HG02870 (cell line): Measurements from ENCODE around the gene TPO.
"Not testable (repeated sequence)": the region's sequence is repeated elsewhere in the genome, so short reads cannot be mapped to it uniquely, and the experiment has no call there.

Source experiments
- ATAC-seq: cut with Tn5 transposase; IDR thresholded peaks from one replicate; pipeline ENCODE4 v1.9.1; 2021; ENCODE audit warnings: mild to moderate bottlenecking, moderate library complexity; ENCODE audit not compliant: unreplicated experiment

Gene TPO

GRCh38 chr2:1482253-1482675 lies 69.0 kb downstream of the TPO start:
- no peak for ATAC-seq

DNA sequence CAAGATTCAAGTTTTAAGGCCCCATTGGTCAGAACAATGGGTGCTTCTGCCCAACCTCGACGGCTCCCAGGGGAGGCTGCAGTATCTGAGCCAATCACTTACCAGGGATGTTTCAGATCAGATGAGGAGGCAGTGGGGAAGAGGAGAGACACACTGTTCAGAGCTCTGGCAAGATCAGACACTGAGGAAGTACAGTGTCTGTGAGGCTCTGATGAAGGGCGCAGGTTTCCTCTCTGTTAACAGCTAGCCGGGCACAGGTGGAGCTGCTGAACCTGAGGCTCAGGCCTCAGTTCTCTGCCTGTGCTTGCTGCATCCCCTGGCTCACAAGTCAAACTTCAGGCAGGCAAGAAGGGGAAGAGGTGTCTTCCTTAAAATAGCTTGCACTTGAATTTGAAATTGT lies 69.7 kb downstream of the TPO start:
- ATAC-seq = no peak

- no peak for ATAC-seq
Measured at GRCh38 chr2:1483551-1483950, 70.3 kb downstream of the TPO start.

- no peak for ATAC-seq
Measured at GRCh38 chr2:1484131-1484884, 71.0 kb downstream of the TPO start.

DNA sequence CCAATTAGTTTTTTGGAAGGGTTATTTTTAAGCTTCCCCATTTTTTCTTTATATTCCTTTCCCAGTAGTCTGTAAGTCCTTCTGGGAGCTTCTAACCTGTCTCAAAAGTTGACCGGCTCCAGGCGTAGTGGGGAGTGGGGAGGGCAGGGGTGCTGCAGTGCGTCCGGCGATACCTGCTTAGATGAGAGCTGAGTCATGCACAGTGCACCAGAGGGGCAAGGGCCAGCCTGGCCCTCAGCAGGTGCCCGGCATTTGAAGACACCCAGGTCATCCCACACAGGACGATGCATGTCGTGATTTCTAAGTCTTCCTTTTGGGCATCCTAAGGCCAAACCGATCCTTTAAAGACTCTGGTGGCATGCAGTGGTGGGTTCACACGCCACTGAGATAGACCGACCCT lies 73.4 kb downstream of the TPO start:
- ATAC-seq = no peak

DNA sequence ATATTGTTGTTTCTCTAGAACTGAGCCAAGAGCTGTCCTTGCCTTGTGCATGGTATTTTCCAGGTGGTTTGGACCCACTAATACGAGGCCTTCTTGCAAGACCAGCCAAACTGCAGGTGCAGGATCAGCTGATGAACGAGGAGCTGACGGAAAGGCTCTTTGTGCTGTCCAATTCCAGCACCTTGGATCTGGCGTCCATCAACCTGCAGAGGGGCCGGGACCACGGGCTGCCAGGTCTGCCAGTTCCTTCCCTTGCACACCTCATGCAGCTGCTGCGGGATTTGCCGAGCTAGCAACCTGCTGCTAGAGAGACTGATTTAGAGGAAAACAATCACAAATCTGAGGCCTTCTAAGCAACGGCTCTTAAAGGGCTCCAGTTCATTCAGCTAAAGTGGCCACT lies 74.5 kb downstream of the TPO start:
- no peak for ATAC-seq

DNA sequence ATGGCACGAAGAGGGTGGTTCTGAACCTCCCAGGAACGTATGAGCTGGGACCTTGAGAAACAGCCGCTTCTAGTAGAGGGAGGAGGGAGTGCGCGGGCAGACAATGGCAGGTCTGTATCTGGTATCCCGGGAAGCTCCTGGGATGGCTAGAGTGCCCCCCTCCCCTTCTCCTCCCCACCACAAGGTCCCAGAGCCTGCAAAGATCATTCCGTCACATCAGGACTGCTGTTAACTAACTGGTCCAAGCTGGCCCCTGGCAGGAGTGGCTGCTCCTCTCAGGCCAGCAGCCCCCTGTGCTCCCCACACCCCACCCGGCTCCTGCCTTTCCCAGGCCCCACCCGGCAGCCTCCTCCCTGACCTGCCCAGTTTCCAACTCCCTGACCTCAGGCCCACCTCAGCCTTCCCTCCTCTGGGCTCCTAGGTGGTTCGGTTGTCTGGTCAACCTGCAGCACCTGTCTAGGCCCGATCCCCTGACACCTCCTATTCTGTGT lies 75.0 kb downstream of the TPO start:
- no peak for ATAC-seq

GRCh38 chr2:1488851-1489250 lies 75.6 kb downstream of the TPO start:
- ATAC-seq = no peak

DNA sequence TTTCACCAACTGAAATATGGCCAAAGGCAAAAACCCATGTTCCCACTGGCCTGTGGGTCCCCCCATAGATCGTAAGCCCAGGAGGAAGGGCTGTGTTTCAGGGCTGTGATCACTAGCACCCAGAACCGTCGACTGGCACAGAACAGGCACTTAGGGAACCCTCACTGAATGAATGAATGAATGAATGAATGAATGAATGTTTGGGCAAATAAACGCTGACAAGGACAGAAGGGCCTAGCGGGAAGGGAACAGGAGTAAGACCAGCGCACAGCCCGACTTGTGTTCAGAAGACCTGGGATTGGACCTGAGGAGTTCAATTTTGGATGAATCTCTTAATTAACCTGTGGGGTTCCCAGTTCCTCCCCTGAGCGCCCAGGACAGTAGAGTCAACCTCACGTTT lies 76.2 kb downstream of the TPO start:
- no peak for ATAC-seq

DNA sequence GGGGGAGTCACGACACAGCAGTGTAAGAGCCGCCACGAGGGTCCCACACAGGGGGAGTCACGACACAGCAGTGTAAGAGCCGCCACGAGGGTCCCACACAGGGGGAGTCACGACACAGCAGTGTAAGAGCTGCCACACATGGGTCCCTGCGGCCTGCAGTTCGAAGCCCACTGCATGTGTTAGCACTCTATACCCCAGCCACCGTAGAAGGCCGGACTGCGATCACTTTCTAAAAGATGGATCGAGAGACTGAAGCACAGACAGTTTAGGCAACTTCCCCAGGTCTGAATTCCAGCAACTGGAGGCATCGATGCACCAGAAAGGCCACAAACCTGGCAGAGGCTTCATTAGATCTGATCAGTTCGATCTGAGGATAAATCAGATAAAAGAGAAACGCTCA lies 77.1 kb downstream of the TPO start:
- ATAC-seq = not testable (repeated sequence)

- ATAC-seq = no peak
Measured at GRCh38 chr2:1491751-1492150, 78.5 kb downstream of the TPO start.

DNA sequence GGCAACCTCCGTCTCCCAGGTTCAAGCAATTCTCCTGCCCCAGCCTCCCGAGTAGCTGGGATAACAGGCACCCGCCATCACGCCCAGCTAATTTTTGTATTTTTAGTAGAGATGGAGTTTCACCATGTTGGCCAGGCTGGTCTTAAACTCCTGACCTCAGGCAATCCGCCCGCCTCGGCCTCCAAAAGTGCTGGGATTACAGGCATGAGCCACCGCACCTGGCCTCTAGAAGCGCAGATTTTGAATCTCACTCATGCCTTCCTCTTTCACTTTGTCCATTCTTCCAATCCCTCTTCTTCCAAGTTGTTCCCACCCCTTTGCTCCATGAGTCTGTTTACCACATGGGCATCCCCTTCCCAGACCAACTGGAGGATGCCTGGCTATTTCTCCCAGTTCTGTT lies 79.0 kb downstream of the TPO start:
- not testable (repeated sequence) for ATAC-seq

DNA sequence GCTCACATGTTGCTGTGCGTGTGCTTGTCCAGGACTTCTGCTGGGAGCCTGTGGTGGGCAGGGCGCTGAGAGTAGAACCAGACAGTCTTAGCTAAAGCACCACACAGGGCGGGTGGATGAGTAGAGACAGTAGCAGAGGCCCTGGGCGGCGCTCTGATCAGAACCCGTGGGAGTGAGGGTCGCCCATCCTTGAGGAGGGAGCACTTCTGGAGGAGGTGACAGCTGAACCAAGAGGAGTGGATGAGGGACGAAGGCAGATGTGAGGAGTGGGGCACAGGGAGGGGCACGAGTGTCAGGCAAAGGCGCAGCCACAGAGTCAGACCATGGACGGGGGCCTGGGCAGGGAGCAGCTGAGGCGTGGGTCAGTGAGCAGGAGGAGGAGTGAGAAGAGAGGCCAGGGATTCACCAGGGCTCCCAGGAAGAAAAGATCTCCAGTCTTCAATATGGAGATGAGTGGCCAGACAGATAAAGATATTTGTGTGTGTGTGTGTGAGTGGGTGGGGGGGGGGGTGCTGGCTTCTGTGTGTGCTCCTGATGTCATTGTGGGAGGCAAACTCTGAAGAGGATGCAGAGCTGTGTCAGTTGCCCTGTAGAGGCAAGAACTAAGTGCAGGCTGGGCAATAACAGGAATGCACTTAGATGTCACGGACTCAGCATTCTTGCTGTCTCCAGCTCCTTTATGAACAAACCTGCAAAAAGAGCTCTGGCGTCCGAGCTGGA lies 79.6 kb downstream of the TPO start:
- ATAC-seq = no peak

DNA sequence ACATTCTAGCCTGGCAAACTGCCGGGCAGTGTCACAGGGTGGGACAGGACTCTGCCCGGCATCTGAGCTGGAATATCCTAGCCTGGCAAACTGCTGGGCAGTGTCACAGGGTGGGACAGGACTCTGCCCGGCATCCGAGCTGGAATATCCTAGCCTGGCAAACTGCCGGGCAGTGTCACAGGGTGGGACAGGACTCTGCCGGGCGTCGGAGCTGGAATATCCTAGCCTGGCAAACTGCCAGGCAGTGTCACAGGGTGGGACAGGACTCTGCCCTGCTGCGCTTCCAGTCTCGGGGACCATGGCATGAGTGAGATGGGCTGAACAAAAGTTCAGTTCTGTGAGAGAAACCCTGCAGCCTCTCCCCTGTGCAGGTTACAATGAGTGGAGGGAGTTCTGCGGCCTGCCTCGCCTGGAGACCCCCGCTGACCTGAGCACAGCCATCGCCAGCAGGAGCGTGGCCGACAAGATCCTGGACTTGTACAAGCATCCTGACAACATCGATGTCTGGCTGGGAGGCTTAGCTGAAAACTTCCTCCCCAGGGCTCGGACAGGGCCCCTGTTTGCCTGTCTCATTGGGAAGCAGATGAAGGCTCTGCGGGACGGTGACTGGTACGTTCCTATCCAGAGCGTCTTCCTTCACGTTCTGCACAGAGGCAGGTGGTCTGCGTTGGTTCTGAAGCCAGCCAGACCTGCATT lies 80.3 kb downstream of the TPO start:
- no peak for ATAC-seq

- ATAC-seq = no peak
Measured at GRCh38 chr2:1494257-1494656, 81.0 kb downstream of the TPO start.

DNA sequence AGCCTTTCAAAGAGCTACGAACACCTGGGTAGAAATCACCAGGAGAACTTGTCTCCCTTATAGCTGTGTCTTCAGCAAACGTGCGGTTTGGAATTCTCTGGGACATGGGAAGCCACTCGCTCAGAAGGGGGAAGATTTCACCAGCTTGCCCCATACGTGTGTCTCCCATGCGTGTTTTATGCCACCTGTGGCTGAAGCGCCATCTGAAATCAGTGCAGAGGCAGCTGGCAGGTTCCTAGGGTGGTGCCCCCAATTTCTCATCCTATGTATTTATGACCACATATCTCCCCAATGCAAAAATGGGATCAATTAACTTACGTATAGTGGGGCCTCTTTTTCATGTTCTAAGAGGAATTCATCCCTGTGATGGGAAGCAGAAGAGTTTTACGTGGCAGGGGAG lies 81.6 kb downstream of the TPO start:
- no peak for ATAC-seq

DNA sequence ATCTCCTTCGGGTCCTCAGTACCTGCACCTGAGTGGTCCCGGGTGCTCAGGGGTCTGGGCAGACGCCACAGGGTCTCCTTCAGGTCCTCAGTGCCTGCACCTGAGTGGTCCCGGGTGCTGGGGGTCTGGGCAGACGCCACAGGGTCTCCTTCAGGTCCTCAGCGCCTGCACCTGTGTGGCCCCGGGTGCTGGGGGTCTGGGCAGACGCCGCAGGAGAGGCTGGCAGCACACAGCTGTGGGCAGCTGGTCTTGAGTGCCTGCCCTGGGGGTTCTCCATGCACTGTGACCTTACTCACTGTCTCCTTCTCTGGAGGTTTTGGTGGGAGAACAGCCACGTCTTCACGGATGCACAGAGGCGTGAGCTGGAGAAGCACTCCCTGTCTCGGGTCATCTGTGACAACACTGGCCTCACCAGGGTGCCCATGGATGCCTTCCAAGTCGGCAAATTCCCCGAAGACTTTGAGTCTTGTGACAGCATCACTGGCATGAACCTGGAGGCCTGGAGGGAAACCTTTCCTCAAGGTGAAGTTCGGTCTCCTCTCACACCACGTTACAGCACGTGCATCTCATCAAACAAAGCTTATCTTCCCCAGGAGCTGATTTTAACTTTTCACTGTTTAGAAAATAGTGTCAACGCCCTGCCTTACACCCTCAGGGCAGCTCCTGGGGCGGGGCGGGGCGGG lies 82.6 kb downstream of the TPO start:
- ATAC-seq = no peak

DNA sequence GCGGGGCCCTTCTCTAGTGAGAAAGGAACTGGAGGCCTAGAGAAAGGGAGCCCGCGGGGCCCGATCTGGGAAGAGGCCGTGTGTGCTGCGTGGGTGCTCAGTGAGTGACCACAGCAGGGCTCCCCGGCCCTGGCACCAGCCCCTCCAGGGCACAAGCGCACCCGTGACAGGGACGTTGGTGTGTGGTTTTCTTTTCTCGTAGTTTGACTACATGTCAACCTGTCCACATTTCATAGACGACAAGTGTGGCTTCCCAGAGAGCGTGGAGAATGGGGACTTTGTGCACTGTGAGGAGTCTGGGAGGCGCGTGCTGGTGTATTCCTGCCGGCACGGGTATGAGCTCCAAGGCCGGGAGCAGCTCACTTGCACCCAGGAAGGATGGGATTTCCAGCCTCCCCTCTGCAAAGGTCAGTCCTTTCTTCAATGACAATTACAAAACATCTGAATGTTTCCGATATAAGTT lies 83.1 kb downstream of the TPO start:
- no peak for ATAC-seq

- no peak for ATAC-seq
Measured at GRCh38 chr2:1497122-1497611, 83.9 kb downstream of the TPO start.

DNA sequence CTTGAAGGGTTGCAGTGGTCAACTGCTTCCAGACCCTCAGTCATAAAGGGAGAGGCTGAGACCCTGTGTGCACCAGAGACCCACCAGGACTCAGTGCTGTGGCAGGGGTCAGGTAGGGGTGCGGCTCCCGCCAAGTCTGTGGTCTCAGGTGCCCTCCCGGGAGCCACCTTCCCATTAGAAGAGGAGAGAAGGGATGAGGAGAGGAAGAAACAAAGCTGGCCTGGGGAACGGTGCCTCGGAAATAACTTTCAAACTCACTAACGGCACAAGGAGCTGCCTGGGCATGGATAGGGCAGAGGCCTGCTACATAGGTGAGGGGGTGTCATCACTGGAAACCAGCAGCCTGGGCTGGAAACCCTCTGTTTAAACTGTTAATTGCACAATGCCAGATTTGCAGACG lies 84.9 kb downstream of the TPO start:
- ATAC-seq = no peak
